Mesendoderm (in vitro differentiated cells): Measurements from ENCODE around the gene ARHGAP6.

Source experiments
- DNase-seq: peaks from one replicate; pipeline ENCODE4 v3.0.0; 2013
- H2AK5ac ChIP-seq: 2 replicates; pipeline ENCODE4 v1.6.1; 2013; ENCODE audit warnings: low read length, inconsistent platforms
- H2BK120ac ChIP-seq: 2 replicates; pipeline ENCODE4 v1.6.1; 2013; ENCODE audit warnings: low read depth, mild to moderate bottlenecking, low read length, moderate library complexity, mixed read lengths
- H2BK15ac ChIP-seq: replicated peaks from 2 replicates; pipeline ENCODE4 v1.6.1; 2013; ENCODE audit warnings: low read depth, mild to moderate bottlenecking, moderate library complexity
- H2BK5ac ChIP-seq: 2 replicates; pipeline ENCODE4 v1.6.1; 2013; ENCODE audit warnings: low read length, inconsistent platforms
- H3K18ac ChIP-seq: 2 replicates; pipeline ENCODE4 v1.6.1; 2013; ENCODE audit warnings: mild to moderate bottlenecking, low read length, mixed read lengths
- H3K23ac ChIP-seq: one replicate; pipeline ENCODE4 v1.6.1; 2013; ENCODE audit warnings: low read length
- H3K27ac ChIP-seq: 2 replicates; pipeline ENCODE4 v1.5.1; 2013; ENCODE audit warnings: low read depth, mild to moderate bottlenecking, inconsistent platforms, low read length, moderate library complexity
- H3K27me3 ChIP-seq: 2 replicates; pipeline ENCODE4 v1.6.1; 2013; ENCODE audit warnings: low read length, control low read depth, mild to moderate bottlenecking, inconsistent platforms; ENCODE audit not compliant: insufficient read depth, poor library complexity
- H3K36me3 ChIP-seq: 2 replicates; pipeline ENCODE4 v1.6.1; 2013; ENCODE audit warnings: low read length, inconsistent platforms; ENCODE audit not compliant: control insufficient read depth, insufficient read depth
- H3K4ac ChIP-seq: one replicate; pipeline ENCODE4 v1.6.1; 2013; ENCODE audit warnings: low read depth, mild to moderate bottlenecking, low read length, moderate library complexity
- H3K4me1 ChIP-seq: 2 replicates; pipeline ENCODE4 v1.6.1; 2013; ENCODE audit warnings: low read depth, low read length, inconsistent platforms; ENCODE audit not compliant: control insufficient read depth
- H3K4me2 ChIP-seq: 2 replicates; pipeline ENCODE4 v1.6.1; 2013; ENCODE audit warnings: low read length
- H3K4me3 ChIP-seq: 2 replicates; pipeline ENCODE4 v1.5.1; 2013; ENCODE audit warnings: mild to moderate bottlenecking, low read length
- H3K56ac ChIP-seq: one replicate; pipeline ENCODE4 v1.6.1; 2013; ENCODE audit warnings: low read length
- H3K79me1 ChIP-seq: 2 replicates; pipeline ENCODE4 v1.6.1; 2013; ENCODE audit warnings: low read length, inconsistent platforms
- H3K79me2 ChIP-seq: 2 replicates; pipeline ENCODE4 v1.6.1; 2013; ENCODE audit warnings: mild to moderate bottlenecking, low read length; ENCODE audit not compliant: control insufficient read depth, insufficient read depth
- H3K9ac ChIP-seq: 2 replicates; pipeline ENCODE4 v1.6.1; 2013; ENCODE audit warnings: low read length, inconsistent platforms
- H4K5ac ChIP-seq: one replicate; pipeline ENCODE4 v1.6.1; 2013; ENCODE audit warnings: low read length
- H4K8ac ChIP-seq: one replicate; pipeline ENCODE4 v1.6.1; 2013; ENCODE audit warnings: low read depth, mild to moderate bottlenecking, control low read depth, low read length, moderate library complexity
- WGBS: extraction: QIAGEN DNeasy Blood & Tissue Kit; methylation state at CpG from one replicate; pipeline ENCODE4 v1.1.7; 2013; ENCODE audit warnings: low lambda C conversion rate, missing lambda C conversion rate; ENCODE audit not compliant: insufficient coverage; ENCODE audit errors: extremely low coverage; 5-methylcytosine and 5-hydroxymethylcytosine counted together

ARHGAP6 gene

DNA sequence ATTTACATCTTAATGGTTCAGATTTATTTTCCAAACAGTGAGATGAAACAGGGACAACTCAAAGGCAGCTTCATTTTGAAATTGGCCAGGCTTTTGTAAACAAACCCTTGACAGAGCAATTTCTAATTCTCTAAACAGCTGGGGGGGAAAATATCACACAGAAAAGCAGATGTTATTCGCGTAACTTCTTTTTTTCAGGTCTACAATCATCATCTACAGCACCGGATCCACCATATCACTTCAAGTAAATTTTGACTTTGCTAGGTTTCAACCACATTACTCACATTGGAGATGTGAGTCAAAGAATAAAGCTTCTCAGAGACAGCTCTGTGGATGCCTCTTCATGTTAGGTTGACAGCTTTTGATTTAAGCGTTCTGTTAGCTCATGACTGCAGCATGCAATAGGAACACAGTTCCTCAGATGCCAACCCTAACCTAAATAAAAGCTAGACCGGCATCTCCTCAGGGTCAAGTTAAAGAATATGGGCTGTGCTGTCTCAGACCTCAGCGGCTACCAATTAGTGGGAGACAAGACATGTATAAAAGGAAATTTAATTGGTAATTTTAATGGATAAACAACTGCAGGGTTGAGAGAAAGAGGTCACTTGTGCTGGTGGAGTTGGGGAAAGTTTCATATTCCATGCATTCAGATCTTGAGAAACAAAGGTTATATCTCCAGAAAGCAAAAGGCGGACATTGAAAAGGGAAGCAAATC lies 345.8 kb downstream of the ARHGAP6 start:
- no peak overlapping the region for H2BK15ac ChIP-seq
- no peak overlapping the region for H3K4ac ChIP-seq
- H2BK120ac ChIP-seq: no peak overlapping the region
- DNase-seq: no peak
- H4K5ac ChIP-seq: no peak overlapping the region
- H3K27me3 ChIP-seq: no peaks in the 10 kb centered on the region
- no peaks in the 10 kb centered on the region for H3K36me3 ChIP-seq
- H3K79me2 ChIP-seq: no peaks in the 10 kb centered on the region
- H2AK5ac ChIP-seq: no peak overlapping the region
- no peak overlapping the region for H3K9ac ChIP-seq
- H3K23ac ChIP-seq: no peak overlapping the region
- no peaks in the 10 kb centered on the region for H3K79me1 ChIP-seq
- H3K56ac ChIP-seq: no peak overlapping the region
- no peak overlapping the region for H3K4me3 ChIP-seq
- H3K4me1 ChIP-seq: no peaks in the 10 kb centered on the region
- no peak overlapping the region for H4K8ac ChIP-seq
- no peak overlapping the region for H3K27ac ChIP-seq
- WGBS: no CpG with 5 or more reads among the region's 7 CpGs
- no peak overlapping the region for H3K4me2 ChIP-seq
- H3K18ac ChIP-seq: no peak overlapping the region
- no peak overlapping the region for H2BK5ac ChIP-seq

GRCh38 chrX:11311706-11312105 lies 354.0 kb downstream of the ARHGAP6 start:
- Histone ChIP-seq H3K79me1 (no peaks in the 10 kb centered on the region), H3K4ac (no peak overlapping the region), H3K79me2 (no peaks in the 10 kb centered on the region), H3K9ac (no peak overlapping the region), H2AK5ac (no peak overlapping the region), H3K4me1 (no peaks in the 10 kb centered on the region), H3K23ac (no peak overlapping the region), H3K27me3 (no peaks in the 10 kb centered on the region), H2BK5ac (no peak overlapping the region), H3K56ac (no peak overlapping the region), H4K5ac (no peak overlapping the region), H3K4me2 (no peak overlapping the region), H3K36me3 (no peaks in the 10 kb centered on the region), H4K8ac (no peak overlapping the region), H3K27ac (no peak overlapping the region), H2BK120ac (no peak overlapping the region), H2BK15ac (no peak overlapping the region), H3K4me3 (no peak overlapping the region), H3K18ac (no peak overlapping the region)
- DNase-seq: no peak
- WGBS: no CpG with 5 or more reads among the region's 7 CpGs

GRCh38 chrX:11309220-11309619 lies 356.5 kb downstream of the ARHGAP6 start:
- Histone ChIP-seq H3K18ac (no peak overlapping the region), H3K27me3 (no peaks in the 10 kb centered on the region), H3K56ac (no peak overlapping the region), H3K27ac (no peak overlapping the region), H4K8ac (no peak overlapping the region), H2BK5ac (no peak overlapping the region), H3K4me3 (no peak overlapping the region), H2BK15ac (no peak overlapping the region), H3K23ac (no peak overlapping the region), H4K5ac (no peak overlapping the region), H3K4me1 (no peaks in the 10 kb centered on the region), H2AK5ac (no peak overlapping the region), H3K4ac (no peak overlapping the region), H3K79me1 (no peaks in the 10 kb centered on the region), H3K36me3 (no peaks in the 10 kb centered on the region), H3K79me2 (no peaks in the 10 kb centered on the region), H3K4me2 (no peak overlapping the region), H2BK120ac (no peak overlapping the region), H3K9ac (no peak overlapping the region)
- peak; percentile 6 for DNase-seq
- WGBS: no CpG with 5 or more reads among the region's 5 CpGs

GRCh38 chrX:11305641-11306040 lies 360.1 kb downstream of the ARHGAP6 start:
- no peaks in the 10 kb centered on the region for H3K27me3 ChIP-seq
- H3K36me3 ChIP-seq: no peaks in the 10 kb centered on the region
- no peak overlapping the region for H3K18ac ChIP-seq
- H2BK120ac ChIP-seq: no peak overlapping the region
- no peak for DNase-seq
- H3K4me1 ChIP-seq: no peaks in the 10 kb centered on the region
- H3K27ac ChIP-seq: no peak overlapping the region
- no peak overlapping the region for H4K8ac ChIP-seq
- no peak overlapping the region for H3K4ac ChIP-seq
- H4K5ac ChIP-seq: no peak overlapping the region
- no CpG with 5 or more reads among the region's 1 CpG for WGBS
- no peak overlapping the region for H3K4me2 ChIP-seq
- H3K79me1 ChIP-seq: no peaks in the 10 kb centered on the region
- no peak overlapping the region for H2BK5ac ChIP-seq
- H3K23ac ChIP-seq: no peak overlapping the region
- no peaks in the 10 kb centered on the region for H3K79me2 ChIP-seq
- H2AK5ac ChIP-seq: no peak overlapping the region
- H3K9ac ChIP-seq: no peak overlapping the region
- no peak overlapping the region for H2BK15ac ChIP-seq
- H3K56ac ChIP-seq: no peak overlapping the region
- H3K4me3 ChIP-seq: no peak overlapping the region

GRCh38 chrX:11304829-11305228 lies 360.9 kb downstream of the ARHGAP6 start:
- H3K56ac ChIP-seq: no peak overlapping the region
- H3K4me3 ChIP-seq: no peak overlapping the region
- no peak overlapping the region for H2BK120ac ChIP-seq
- H3K36me3 ChIP-seq: no peaks in the 10 kb centered on the region
- no peak overlapping the region for H3K4ac ChIP-seq
- H3K9ac ChIP-seq: no peak overlapping the region
- H3K27ac ChIP-seq: no peak overlapping the region
- DNase-seq: no peak
- no peak overlapping the region for H4K8ac ChIP-seq
- H3K79me2 ChIP-seq: no peaks in the 10 kb centered on the region
- H4K5ac ChIP-seq: no peak overlapping the region
- no peaks in the 10 kb centered on the region for H3K79me1 ChIP-seq
- H3K18ac ChIP-seq: no peak overlapping the region
- no peak overlapping the region for H2BK15ac ChIP-seq
- H3K23ac ChIP-seq: no peak overlapping the region
- H3K4me2 ChIP-seq: no peak overlapping the region
- no peaks in the 10 kb centered on the region for H3K27me3 ChIP-seq
- WGBS: no CpG with 5 or more reads among the region's 6 CpGs
- no peaks in the 10 kb centered on the region for H3K4me1 ChIP-seq
- no peak overlapping the region for H2BK5ac ChIP-seq
- H2AK5ac ChIP-seq: no peak overlapping the region

GRCh38 chrX:11298600-11298999 lies 367.1 kb downstream of the ARHGAP6 start:
- Histone ChIP-seq H2AK5ac (no peak overlapping the region), H3K79me1 (no peaks in the 10 kb centered on the region), H3K9ac (no peak overlapping the region), H4K5ac (no peak overlapping the region), H3K18ac (no peak overlapping the region), H4K8ac (no peak overlapping the region), H3K27me3 (no peaks in the 10 kb centered on the region), H3K23ac (no peak overlapping the region), H3K56ac (no peak overlapping the region), H3K79me2 (no peaks in the 10 kb centered on the region), H3K4me1 (no peaks in the 10 kb centered on the region), H3K4ac (no peak overlapping the region), H3K36me3 (no peaks in the 10 kb centered on the region), H3K4me3 (no peak overlapping the region), H3K27ac (no peak overlapping the region), H2BK15ac (no peak overlapping the region), H3K4me2 (no peak overlapping the region), H2BK120ac (no peak overlapping the region), H2BK5ac (no peak overlapping the region)
- DNase-seq: no peak
- no CpG with 5 or more reads among the region's 9 CpGs for WGBS
